NCI-H748 (cell line): ENCODE measurements around the gene NOL7.

Experiments used
- DNase-seq: peaks from one replicate; lab custom pipeline; 2025; ENCODE audit not compliant: unreplicated experiment; lab: John Stamatoyannopoulos, UW

The NOL7 gene

DNA sequence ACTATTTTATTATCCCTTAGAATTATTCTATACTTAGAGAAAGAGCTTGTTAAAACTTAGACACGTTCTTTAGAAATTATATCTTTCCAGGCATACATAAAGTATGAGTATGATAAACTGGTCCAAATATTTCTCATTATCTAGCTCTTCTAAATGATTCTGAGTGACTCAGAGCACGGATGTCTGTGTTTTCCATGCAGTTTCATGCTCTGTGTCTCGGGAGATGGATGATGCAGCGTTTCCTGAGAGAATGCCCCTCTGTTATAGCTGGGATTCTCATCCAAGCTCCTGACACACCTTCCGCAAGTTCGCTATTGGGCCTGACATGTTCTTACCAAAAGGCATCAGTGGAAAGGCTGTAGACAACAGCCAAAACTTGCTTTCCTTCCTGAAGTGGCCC is 21.4 kb upstream of the NOL7 start:
- DNase-seq: no peak

DNA sequence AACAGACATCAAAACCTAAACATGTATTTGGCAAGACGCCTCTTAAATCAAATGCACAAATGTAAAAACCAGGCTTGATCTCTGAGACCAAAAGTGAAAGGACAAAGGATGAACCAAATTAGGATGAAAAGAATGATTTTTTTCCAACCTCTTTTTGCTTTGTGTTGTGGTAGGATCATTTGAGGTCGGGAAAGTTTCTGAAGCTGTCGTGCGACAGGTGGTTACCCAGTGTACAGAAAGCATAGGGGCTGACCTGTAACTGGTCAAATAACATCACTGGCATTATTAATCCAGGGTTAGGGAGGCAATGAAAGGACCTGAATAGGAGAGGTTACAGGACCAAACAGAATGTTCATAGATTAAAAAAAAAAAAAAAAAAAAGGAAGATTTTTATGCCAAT is 18.1 kb upstream of the NOL7 start:
- no peak for DNase-seq

GRCh38 chr6:13600036-13600435 is 15.1 kb upstream of the NOL7 start:
- no peak for DNase-seq

DNA sequence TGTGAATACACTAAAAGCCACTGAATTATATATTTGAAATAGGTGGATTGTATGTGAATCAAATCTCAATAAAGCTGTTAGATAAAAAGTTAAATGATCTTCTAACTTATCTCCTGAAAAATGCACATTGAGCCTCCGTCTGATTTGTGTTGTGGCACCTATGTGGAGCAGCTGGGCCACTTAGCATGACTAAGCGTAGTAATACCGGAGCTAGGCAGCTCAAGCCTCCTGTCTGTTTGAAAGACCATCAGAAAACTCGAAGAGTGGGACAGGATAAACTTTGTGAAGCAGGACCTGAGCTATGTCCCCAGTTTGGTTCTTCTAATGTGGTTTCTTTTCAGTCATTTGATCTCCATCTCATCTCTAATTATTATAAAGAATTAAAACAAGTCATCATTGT is 11.0 kb upstream of the NOL7 start:
- DNase-seq: no peak

- no peak for DNase-seq
Observed at GRCh38 chr6:13604546-13605416, 10.4 kb upstream of the NOL7 start.

DNA sequence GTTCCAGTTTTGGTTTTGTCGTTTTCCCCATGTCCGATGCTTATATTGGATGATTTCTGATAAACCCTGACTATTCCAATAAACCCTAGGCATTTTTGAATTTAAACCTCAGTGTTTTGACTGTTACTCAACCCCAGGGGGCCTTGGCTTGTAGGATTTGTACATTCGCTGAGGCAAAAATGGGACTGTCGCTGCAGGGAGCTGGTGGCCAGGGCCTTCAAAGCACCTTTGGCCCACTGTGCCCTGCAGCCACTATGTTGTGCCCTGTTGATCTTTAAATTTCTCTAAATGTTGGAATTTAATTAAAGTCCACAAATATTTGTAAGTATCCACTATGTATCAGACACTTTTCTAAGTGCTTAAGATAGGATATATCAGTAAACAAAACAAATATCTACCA is 9.5 kb upstream of the NOL7 start:
- no peak for DNase-seq

DNA sequence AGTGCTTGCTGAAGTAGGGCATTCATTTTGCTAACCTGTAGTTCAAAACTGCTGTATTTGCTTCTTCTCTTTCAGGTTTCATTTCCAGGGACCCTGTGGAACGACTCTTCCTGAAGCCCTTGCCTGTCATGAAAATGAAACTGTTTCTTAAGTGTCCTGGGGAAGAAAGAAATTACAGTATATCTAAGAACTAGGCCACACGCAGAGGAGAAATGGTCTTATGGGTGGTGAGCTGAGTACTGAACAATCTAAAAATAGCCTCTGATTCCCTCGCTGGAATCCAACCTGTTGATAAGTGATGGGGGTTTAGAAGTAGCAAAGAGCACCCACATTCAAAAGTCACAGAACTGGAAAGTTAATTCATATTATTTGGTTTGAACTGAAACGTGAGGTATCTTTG is 3.4 kb upstream of the NOL7 start:
- DNase-seq: no peak

- DNase-seq: no peak
Observed at GRCh38 chr6:13613029-13613594, 2.0 kb upstream of the NOL7 start.

- DNase-seq: peak; percentile 83
Observed at GRCh38 chr6:13614126-13614925, 809 bp upstream of the NOL7 start.

DNA sequence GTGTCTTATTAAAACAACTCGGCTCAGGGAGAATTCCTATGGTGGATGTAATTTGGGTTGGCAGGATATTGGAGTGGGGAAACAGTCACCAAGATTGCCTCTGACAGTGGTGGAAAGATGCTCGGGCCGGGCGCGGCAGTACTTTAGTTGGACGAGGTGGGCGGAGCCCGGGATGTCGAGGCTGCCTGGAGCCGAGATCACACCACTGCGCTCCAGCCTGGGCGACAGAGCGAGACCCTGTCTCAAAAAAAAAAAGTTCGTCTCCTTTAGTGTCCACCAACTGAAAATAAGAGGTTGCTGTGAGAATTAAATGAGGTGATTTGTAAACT is 621 bp downstream of the NOL7 start:
- peak; percentile 59 for DNase-seq

- no peak for DNase-seq
Observed at GRCh38 chr6:13617066-13617465, 1.9 kb downstream of the NOL7 start.

DNA sequence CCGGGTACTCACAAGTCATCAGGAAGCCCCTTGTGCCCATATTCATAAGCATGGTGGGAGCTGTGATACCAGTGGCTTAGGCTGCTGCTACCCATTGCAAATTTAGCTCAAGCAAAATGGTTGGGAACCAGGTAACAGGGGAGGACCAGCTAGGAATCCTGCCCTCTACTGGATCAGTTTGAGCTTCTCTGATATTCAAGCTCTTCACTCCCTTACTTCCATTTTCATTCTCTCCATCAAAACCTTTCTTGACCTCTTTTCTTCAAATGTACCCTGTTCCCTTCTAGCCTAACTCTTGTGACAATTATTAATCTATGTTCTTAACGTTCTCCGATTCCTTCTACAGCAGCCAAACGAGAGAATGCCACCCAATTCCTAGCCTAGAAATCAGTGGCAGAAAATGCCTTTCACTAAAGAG is 9.7 kb downstream of the NOL7 start:
- peak; percentile 53 for DNase-seq

DNA sequence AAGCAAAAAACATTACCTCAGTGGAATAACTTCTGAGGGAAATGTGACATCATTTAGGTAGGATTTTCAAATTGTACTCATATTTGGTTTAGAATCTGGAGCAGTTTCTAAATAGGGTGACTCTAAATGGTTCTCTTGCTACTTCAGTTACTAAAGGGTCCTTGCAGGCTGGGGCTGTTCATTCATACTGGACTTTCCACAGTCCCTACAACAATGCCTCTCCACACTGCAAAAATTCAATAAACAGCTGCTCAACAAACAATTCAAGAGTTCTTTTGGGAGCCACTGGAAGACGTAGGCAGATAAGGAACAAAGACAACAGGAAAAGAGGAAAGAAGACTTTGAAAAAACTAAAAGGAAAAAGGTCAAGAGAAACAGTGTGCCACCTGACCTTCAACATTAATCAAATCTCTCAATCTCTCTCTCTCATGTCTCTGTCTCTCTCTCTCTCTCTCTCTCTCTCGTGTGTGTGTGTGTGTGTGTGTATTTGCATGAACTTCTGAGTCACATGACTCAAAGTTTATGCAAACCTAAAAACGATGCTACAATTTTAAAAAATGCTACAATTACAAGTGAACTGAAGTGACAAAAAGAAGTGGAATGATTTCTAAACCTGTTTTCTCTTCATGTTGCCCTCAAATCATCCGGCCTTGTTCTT is 14.5 kb downstream of the NOL7 start:
- no peak for DNase-seq

DNA sequence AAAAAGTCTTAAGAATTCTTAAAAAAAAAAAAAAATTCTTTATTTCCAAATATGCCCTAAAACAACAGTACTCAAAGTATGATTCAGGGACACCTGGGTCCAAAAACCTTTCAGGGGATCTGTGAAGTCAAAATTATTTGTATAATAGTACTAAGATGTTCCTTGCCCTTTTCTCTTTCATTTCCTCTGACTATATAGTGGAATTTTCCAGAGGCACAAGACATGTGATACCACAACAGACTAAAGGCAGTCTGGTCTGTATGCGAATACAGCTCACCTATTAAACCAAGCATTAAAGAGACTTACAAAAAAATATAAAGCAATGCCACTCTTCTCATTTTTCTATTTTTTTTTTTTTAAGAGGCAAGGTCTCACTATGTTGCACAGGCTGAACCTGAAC is 15.4 kb downstream of the NOL7 start:
- no peak for DNase-seq

- no peak for DNase-seq
Observed at GRCh38 chr6:13633343-13633742, 18.2 kb downstream of the NOL7 start.

DNA sequence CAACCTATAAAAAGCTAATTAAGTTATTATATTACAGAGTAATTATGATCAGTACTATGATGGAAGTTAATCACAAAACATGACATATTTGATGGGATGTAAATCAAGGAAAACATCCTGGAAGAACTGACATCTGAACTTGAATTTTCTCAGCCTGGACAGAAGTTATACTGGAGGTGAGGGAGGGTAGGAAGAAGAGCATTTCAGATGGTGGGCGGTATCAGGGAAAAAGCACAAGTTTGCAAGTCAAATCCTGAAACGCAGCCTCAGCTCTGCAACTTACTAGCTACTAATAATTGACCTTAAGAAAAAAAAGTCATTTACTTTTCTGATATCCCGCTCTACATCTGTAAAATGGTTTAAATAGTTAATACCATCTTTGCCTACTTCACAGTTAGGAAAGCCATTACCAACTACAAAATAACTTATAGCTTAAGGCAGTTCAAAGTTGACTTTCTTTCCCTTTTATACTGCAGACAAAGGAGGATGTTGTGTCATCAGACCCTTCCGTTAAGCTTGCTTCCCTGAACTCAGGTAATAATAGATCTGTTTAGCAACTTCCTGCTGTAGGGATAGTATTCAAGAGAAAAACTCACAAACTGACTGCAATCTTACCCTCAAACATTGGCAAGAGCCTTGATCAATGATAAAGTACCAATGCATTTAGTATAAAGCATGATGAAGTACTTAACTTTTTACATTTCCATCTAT is 21.0 kb downstream of the NOL7 start:
- DNase-seq: no peak

DNA sequence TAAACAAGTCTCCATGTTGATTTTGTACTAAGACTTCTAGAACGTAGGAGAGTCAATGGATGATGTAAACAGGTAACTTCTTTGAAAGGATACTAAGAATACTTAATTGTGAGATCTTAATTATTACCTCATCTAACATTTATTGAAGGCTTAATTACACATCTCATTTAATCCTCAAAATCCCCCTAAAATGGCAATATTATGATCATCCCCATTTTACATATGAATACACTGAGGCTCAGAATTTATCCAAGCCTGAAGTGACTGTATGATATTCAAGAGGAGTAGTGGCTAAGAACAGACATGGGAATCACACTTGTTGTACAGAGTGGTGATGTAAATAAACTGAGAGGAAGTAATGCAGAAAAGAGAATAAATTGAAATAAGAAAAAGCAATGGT is 22.9 kb downstream of the NOL7 start:
- no peak for DNase-seq

DNA sequence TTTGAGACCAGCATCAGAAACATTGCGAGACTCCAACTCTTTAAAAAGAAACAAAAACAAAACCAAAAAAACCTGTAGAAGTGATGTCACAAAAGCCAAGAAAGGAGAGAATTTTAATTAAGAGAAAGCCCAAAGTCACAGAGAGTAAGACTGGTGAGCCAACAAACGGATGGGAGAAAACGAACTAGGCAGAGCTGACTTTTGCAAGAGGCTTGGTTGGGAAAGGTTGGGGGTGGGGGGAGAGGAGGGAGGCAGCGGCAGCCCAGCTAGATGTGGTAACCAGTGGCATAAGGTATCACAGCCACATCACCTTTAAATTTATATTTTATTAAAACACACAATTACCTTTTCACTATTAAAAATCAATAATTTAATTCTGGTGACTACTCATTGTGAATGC is 23.5 kb downstream of the NOL7 start:
- DNase-seq: no peak

GRCh38 chr6:13641315-13641714 is 26.2 kb downstream of the NOL7 start:
- no peak for DNase-seq

DNA sequence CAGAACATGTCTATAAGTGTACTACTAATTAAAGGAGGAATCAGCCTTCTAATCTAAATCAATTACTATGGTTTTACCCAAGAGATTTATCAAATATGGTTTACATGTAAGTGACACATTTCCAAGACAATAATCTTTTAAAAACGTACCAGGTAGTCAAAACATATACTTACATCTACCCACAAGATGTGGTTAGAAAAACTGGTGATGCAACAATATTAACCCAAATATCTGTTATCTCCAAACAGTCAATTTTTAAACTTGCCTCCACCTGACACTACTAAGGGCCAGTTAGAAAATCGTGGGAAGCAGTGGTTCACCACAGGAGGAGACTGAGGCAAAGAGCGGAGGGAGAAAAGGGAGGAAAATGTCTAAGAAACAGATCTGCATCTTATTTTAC is 28.0 kb downstream of the NOL7 start:
- DNase-seq: no peak

- peak; percentile 15 for DNase-seq
Observed at GRCh38 chr6:13648850-13649249, 33.7 kb downstream of the NOL7 start.
